ENCODE data around the gene WDR36.

Gene WDR36

DNA sequence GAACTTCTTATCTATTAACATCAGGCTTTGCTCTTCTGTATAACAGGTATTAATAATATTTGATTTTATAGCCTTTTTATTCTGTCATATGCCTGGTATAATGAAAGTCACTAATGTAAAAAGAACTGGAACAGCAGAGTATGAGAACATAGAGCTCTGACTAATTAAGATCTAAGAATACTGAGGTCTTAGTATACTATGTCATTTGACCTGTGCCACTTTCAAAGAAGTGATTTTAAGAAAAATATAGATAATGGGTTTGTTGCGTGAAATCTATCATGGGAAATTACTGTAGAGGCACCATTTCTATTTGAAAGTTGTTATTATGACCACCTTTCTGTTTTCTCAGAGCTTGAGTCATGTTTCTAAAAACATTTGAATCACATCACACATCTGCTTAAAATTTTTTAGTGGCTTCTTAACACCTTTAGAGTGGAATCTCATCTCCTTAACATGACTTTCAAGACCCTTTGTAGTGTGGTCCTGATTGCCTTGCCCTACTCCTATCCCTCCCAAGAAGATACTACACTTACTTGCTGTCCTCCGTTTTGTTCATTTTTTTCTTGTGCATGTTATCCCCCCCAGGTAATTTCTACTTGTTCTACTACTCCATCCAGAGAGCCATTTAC is 14.3 kb downstream of the WDR36 start:
- no peak for DNase-seq

DNA sequence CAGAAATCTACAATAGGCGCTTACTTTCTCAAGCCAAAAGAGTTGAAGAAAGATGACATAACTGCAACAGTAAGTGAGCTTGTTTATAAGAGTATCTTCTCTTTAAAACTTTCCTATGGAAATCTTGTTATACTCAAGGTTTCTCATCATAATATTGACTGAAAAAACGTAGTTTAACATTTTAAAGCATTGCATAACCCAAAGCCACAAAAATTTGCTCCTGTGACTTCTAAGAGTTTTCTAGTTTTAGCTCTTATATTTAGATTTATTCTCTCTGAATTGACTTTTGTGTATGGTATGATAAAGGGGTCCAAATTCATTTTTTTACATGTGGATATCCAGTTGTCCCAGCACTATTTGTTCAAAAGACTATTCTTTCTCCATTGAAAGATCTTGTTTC is 15.2 kb downstream of the WDR36 start:
- DNase-seq = no peak

DNA sequence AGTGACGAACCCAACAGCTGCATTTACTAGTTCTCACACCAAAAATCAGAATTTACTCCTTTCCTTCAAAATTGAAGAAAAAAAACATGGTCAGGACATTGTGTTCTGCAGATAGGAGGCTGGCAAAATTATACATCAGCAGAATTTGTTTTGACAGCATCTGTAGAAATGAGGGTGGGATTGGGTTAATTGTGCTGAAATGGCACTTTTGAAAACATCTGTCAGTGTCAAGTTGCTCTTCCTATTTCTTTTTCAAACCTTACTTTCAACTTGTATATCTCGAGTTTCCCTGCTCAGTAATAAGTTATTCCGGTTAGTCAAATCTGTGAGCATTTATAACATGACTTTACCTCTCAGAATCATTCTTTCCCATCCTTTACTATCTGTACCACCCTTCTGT is 19.8 kb downstream of the WDR36 start:
- DNase-seq = no peak

DNA sequence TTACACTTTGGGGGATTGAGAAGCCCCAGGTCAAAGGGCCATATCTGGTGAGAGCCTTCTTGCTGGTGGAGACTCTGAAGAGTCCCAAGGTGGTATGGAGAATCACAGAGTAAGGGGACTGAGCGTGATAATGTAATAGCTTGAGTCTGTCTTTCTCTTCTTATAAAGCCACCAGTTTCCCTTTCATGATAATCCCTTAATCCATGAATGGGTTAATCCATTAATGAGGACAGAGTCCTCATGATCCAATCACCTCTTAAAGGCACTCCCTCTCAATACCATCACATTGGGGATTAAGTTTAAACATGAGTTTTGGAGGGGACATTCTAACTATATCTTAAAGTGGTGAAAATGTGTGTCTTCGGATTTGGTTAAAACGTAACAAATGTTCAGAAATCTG is 21.5 kb downstream of the WDR36 start:
- no peak for DNase-seq

DNA sequence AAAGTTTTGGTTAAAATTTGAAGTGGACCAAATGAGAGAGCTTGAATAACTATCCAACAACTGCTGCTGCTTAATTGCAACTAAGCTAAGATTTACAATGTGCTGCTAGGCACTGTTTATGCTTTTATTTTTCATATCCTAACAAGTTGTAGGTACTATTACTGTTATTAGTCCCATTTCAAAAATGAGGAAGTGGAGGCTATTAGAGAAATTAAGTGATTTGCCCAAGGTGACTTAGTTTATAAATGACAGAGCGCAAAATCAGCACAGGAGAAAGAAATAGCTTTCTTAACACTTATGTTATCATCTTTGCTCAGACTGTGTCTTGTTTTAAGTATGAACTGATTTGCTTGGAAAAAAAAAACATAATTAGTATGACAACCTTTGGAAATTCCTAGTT is 23.1 kb downstream of the WDR36 start:
- DNase-seq = no peak

DNA sequence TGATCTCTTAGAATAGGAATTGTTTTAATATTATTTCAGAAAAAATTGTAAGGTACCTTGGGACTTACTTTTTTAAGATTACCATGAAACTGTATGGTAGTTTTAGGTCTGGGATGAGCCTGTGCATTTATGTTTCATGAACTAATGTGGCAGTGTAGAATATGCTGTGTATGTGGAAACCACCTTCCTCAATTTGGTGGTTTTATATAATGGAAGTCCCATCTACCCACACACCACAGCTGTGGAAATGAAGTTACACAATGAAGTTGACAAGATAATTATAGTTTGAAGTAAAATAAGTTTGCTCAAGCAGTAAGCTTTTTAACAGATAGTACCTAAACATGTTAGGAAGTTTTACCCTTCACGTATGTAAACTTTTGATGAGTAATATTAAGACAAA is 24.4 kb downstream of the WDR36 start:
- DNase-seq = no peak

DNA sequence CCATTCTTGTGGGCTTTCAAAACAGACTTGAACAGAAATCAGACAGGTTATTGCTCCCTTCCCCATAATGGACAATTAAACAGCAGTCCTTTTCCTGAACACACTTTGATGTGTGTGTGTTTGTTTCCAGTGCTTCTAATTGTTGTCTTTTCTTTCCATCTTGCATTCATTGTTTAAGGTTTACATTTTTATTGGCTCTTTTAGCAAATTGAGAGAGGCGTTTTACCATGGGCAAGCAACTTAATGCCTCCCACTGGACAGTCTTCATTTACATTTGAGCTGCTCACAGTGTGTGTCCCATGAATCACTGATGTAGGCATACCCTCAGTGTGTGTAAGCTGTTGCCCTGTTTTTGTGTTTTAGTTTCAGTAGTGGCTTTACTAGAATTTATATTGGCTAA is 25.0 kb downstream of the WDR36 start:
- no peak for DNase-seq

DNA sequence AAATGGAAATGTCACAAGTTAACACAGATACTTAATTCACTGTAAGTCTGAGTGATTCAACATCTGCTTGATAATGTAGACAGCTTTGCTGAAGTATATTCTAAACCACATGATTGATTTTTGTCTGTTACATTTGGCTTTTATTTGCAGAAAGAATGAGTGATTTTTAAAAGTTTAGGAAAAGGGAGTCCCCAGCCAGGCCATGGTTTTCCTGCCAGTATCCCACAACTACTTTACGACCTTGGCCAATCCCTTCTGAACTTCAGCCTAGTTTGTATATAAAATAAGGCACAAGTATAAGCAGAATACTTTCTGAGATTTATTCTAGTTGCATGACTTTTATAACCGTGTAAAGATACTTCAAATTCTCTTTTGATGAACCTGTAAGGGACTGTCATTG is 27.1 kb downstream of the WDR36 start:
- DNase-seq = no peak

DNA sequence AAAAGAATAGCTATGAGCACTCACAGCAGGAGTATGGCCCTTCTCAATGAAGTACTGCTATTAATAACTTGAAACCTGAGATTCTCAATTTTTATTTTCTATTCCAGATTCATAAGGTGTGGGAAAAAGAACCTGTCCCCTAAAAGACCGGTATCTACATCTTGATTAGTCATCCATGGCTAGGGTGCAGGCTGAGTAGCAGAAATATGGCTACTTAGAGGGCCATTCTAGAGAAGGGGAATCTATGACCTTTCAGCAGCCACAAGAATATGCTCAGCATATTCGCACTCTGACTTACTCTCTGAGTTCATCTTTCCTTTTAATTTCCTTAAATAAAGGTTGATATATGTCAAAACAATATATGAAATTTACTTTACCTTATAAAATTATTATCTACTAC is 27.7 kb downstream of the WDR36 start:
- DNase-seq = peak; percentile 16

DNA sequence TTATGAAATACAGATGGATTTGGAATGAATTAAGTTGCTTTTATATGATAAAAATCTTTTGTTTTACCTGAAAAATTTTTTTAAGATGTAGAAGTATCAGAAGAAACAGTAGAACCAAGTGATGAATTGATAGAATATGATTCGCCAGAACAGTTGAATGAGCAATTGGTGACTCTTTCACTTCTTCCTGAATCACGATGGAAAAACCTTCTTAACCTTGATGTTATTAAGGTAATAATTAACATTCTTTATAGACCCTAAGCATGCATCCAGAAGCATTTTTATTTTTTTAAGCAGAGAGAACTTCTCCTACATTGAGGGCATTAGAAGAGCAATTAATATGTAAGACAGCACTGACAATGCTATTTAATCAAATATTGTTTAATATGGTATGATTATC is 28.8 kb downstream of the WDR36 start:
- DNase-seq = no peak

DNA sequence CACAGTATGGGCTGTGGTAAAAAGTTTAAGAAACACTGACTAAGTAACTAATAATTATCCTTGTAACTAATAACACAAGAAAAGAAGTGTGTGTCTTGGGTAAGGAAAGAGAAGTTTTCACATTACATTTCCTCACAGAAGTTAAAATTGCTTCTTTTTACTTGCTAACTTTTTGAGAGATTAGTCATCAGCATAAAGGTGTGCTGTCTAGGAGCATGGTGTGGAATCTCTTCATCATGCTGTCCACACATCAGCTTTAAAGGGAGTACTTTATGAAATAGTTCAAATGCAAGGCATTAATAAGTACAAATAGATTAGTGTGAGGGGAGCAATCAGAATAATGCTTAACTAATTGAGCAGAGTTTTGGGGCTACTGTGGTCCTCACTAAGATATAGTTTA is 29.8 kb downstream of the WDR36 start:
- no peak for DNase-seq

DNA sequence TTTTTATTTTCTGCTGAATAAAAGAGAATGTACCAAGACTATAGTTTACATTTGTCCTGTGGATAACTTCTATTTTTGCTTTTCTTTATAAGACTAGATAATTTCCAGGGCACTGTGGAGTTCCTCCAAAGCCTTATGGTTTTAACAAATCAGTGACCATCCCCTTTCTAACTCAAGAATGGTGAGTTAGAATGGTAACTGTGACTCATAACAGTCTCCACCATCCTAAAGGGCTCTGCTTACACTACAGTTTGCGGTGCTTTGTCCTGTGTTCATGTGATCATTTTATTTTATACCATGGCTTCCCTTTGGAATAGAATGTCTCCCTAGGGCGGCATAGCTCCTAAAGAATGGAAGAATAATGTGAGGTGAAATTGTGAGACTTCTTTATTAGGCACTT is 30.2 kb downstream of the WDR36 start:
- DNase-seq = no peak

DNA sequence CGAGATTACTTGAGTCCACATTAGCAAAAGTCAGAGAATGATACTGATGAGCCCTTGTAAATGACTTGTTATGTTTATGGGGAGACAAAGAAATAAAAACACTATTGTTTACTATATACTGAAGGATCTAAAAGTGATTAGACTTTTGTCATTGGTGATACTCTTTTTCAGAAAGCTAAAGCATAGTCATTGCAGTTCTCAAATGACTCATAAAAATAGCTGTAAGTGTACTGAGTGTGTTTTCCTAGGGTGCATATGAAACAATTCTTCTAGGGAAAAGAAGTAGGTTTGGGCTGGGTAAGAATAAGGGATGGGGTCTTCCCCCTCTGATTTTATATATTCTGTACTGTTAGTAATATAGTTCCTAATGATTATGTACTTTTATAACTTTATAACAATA is 32.6 kb downstream of the WDR36 start:
- DNase-seq = no peak

DNA sequence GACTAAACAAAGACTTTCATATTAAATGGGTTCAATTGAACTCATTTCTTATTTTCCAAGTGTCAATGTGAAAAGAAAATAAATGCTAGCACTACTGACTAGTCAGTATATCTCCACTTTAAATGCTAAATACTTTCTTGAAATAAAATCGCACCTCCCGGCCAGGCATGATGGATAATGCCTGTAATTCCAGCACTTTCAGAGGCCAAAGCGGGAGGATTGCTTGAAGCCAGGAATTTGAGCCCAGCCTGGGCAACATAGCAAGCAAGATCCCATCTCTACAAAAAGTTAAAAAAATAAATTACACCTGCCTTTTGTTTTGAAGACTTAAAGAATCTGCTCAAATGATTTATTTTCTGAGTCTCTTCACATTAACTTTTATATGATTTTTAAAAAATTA is 34.7 kb downstream of the WDR36 start:
- DNase-seq = no peak

DNA sequence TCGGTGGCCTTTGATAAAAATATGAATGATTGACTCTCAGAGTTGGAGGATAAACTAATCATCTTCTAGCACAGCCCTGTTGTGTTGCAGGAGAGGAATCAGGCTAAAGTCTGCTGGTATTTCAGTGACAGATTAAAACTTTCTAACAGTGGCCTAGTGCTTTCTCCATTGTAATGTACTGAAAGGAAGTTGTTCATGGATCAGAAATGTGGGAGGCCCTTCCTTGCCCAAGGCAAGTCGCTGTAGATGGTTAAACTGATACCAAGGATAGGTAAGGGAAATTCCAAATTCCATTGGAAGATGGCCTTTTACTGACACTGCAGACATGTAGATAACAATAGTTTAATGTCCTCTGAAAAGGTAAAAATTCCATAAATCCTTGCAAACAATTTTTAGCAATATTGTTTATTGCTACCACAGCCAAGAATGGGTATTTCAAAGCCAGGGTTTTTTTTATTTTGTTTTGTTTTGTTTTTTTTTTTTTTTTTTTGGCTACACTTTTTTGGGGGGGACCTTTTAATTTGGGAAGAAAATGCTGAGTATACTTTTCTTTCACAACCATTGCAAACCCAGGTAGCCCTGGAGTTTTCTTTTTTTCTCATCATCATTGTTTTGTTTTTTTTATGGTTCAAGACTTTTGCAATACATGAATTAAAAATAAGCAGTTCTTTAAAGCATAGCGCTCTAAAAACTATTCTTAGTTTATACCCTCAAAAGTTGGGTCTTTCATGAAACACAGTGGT is 35.5 kb downstream of the WDR36 start:
- no peak for DNase-seq

DNA sequence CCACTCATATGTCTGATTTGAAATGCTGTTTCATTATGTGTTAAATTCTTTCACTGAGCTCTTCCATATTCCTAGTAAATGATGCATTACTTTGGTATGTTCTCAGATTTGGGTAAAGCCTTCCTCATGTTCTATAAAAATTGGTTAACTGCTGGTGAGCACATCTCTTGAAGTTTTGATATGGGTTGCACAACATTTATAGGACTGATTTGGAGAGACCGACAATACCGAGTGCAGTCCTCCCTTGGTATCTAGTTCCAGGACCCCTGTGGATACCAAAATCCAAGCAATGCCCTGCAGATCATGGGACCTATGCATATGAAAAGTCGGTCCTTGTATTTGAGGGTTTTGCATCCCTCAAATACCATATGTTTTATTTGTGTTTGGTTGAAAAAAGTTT is 37.8 kb downstream of the WDR36 start:
- no peak for DNase-seq

DNA sequence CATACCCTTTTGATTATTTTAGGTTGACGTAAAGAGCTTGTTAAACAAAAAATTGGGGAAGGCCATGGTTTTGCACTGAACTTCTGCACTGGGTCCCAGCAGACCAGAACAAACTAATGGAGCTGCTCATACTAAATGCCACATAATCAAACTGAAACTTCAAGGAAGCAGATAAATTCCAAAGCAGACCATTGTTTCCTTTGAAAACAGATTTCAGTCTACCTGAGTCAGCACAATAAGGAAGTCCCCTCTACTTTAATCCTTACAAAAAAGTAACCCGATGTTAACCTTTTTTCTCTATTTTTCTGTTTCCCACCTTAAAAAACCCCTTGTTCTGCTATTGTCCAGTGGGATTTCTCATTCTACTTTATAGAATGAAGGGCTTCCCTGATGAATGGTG is 39.2 kb downstream of the WDR36 start:
- no peak for DNase-seq

DNA sequence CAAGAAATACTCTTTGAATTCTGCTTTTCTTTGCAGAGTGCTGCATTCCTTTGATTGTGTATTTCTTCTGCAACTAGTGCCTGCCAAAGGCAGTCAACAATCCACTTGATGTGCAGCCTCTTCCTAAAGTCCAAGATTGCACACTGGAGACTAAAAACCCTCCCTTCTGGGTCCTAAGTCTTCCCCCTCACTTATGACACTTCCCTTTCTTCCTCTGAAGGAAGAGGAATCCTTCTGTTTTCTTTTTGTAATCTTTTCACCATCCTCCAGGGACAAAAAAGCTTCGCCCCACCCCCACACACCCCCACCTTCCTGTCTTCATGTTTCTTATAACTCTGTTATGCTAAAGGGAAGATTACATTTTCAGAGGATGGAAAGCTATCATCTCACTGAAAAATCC is 39.9 kb downstream of the WDR36 start:
- no peak for DNase-seq

DNA sequence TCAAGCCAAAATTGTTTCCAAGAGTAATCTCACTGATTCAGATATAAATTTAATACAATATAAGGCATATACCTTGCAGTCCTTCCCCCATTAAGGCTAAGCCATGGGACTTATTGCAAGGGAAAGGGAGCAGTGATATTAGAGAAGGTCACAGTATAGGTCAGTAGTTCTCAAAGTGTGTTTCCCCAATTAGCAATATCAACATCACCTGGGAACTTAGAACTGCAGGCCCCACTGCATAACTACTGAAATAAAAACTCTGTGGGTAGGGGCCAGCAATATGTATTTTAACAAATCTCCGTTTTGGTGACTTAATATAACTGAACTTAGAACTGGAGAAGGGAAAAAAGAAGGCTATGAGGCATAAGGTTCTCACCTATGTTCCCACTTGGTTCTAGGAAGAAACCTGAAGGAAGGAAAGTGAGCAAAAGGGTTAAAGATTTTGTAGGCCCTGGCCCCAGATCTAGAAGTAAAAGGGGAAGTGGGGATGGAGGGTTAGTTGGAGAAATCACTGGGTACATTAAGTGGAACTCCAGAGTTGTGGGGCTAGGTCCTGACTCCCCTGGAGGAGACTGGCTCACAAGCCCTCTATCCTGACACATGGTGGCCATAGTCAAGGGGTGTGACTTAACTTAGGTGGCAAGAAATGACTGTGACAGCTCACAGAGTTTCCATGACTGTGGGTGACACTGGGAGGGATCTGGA is 40.7 kb downstream of the WDR36 start:
- no peak for DNase-seq

DNA sequence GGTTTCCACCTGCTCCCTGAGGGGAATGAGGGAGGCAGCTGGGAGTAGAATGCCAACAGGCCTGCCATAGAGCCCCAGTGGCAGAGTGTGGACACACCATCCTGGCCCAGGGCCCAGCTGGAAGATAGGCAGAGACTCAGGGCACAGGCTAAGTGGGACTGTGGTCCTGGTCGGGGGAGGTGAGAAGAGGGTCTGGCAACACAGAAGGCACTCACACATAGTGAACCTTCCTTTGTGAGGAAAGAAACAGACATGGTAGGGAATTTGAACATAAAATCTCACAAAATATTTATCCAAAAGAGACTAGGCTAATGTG is 41.2 kb downstream of the WDR36 start:
- DNase-seq = no peak

DNA sequence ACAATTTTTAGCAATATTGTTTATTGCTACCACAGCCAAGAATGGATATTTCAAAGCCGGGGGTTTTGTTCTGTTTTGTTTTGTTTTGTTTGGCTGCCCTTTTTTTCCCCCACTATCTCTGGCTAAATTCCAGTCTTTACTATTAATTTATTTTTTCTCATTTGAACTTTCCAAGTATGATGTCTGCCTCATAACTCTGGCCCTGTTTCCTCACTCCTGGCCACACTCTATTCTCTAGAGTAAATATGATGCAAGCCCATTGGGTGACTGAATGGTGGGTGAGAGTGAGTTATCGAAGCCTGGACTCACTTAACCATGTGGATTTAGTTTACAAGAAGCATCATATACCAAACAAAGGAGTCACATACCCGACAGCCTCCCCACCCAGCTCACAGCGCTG is 41.9 kb downstream of the WDR36 start:
- DNase-seq = no peak

DNA sequence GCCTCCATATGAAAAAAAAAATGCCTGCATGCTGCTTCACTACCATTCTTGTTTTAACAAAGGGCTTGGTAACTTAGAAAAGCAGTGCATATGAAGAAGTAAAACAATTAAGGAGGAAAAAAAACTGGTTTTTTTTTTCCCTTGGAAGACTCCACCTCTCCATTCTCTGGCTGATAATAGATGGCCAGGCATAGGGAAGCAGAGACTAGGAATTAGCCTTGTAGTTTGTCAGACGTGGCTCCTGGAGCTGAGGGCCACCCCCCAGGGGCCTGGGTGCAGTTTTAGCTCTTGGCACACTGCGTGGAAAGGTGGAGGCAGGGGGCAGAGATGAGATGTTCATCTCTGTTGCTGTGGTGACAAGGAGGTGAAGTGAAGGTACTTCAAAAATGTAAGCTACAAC is 42.7 kb downstream of the WDR36 start:
- DNase-seq = no peak

DNA sequence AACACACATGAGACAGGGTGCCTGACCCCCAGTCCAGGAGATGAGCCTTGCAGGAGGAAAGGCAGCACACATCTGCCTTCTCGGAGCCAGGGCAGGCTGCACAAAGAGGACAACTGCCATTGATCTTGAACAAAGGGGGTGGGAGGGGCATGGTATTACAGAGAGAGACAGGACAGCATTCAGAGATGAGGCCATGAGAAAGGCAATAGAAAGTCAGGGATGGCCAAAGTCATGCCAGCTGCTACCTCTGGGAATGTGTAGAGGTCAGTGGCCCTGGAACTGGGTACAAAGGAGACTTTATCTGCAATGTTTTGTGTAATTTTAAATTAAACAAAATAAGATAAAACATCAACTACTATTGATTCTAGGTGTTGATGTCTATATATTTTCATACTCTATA is 43.2 kb downstream of the WDR36 start:
- no peak for DNase-seq

DNA sequence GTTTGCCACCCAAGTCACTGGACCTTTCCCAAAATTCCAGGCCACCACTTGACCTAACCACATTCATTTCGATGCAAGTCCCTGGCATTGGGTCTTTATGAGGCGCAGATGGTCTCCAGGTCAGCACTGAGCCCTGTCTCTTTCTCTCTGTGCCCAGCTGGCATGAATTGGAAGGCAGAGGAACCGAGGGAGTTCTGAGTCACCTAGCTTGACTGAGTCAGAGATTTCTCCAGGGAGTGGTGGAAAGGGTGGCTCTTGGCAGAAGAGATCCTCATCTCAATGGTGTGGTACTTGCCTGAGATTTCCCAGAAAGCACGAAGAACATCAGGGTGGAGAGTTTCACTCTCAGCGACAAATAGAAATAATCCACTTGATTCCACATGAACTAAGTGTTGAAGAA is 43.8 kb downstream of the WDR36 start:
- no peak for DNase-seq

DNA sequence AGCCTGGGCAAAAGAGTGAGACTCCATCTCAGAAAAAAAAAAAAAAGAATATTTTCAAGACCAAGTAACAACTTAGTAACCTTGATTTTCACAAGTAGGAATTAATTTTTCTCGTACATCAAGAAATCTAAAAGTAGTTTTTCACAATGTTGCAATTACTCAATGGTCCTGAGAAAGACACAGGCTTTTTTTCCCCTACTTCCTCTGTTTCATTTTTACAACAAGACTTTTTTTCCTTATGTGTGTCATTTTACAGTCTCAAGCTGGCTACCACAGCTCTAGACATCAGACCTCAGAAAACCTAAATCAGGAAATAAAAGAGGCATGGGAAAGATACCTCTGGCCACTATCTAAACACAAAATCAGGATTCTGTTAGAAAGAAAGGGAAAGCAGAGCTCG is 45.9 kb downstream of the WDR36 start:
- DNase-seq = no peak

All from stimulated activated CD4-positive, alpha-beta T cell treated with anti-CD3 and anti-CD28 coated beads, Interleukin-15, amount 100 ng/mL, for 24 hours (primary cell).